ENCODE results near the gene ZZZ3. TPM values are rescaled to one million over a fixed set of nuclear protein-coding genes. Genes with fewer than 3 reads are reported as not detected.

The ZZZ3 gene
- total RNA-seq, 4 donors from 2014 or later = 49.6 to 73.5 (median 52.2) TPM

- Histone ChIP-seq H3K9me3 (no peaks in the 10 kb centered on the region), H3K4me3 (peak overlapping the region in 1 of 4 donors; percentile 28), H3K4me1 (peaks cover 0 to 14% (median 4%) of the 10 kb centered on the region in 4 donors), H3K36me3 (peaks cover 0 to 32% (median 0%) of the 10 kb centered on the region in 3 donors), H3K27me3 (no peaks in the 10 kb centered on the region), H3K27ac (no peak overlapping the region)
- DNase-seq (ENCODE audit: low spot score in 2 of 2) = no peak
- TF ChIP-seq EP300 (IDR thresholded peaks at IDR 0.05) (no peak), CTCF (IDR thresholded peaks at IDR 0.05) (peak in 2 of 5 experiments; percentile 23 to 32)
- 35 to 49% methylated on average over 11 to 12 of the region's 21 CpGs for WGBS, 2 donors
These were observed 5.1 kb upstream of the ZZZ3 start for GRCh38 chr1:77687519-77687906.

- 91 to 92% methylated on average over 21 to 31 of the region's 33 CpGs for WGBS, 2 donors
- no peak for DNase-seq (ENCODE audit: low spot score in 2 of 2)
- no peak overlapping the region for H3K4me3 ChIP-seq
- H3K36me3 ChIP-seq = peaks cover 0 to 26% (median 0%) of the 10 kb centered on the region in 3 donors
- no peaks in the 10 kb centered on the region for H3K27me3 ChIP-seq
- H3K9me3 ChIP-seq = no peaks in the 10 kb centered on the region
- no peak for TF ChIP-seq POLR2A (IDR thresholded peaks at IDR 0.05)
- no peak for TF ChIP-seq EP300 (IDR thresholded peaks at IDR 0.05)
- TF ChIP-seq CTCF (IDR thresholded peaks at IDR 0.05) = no peak
- no peak overlapping the region for H3K27ac ChIP-seq
- H3K4me1 ChIP-seq = peaks cover 0 to 14% (median 4%) of the 10 kb centered on the region in 4 donors
These were observed 4.5 kb upstream of the ZZZ3 start for GRCh38 chr1:77686796-77687518.

- H3K9me3 ChIP-seq = no peaks in the 10 kb centered on the region
- H3K4me3 ChIP-seq = peak overlapping the region; percentile 75 to 86 (median 82)
- H3K27me3 ChIP-seq = no peaks in the 10 kb centered on the region
- peak; percentile 78 for DNase-seq (ENCODE audit: low spot score in 2 of 2)
- peaks cover 0 to 42% (median 13%) of the 10 kb centered on the region in 4 donors for H3K4me1 ChIP-seq
- H3K36me3 ChIP-seq = no peaks in the 10 kb centered on the region
- TF ChIP-seq CTCF (IDR thresholded peaks at IDR 0.05) (peak; percentile 89 to 99 (median 98)), EP300 (IDR thresholded peaks at IDR 0.05) (peak in 1 of 2 donors; percentile 43), POLR2A (IDR thresholded peaks at IDR 0.05) (peak; percentile 16 to 37)
- peak overlapping the region; percentile 88 to 97 (median 92) for H3K27ac ChIP-seq
- 1% methylated on average over 14 to 40 of the region's 72 CpGs for WGBS, 2 donors
These were observed 996 bp upstream of the ZZZ3 start for GRCh38 chr1:77683160-77684148.

GRCh38 chr1:77680173-77680572, 2.3 kb downstream of the ZZZ3 start:
- 65 to 74% methylated on average over 2 of the region's 2 CpGs for WGBS, 2 donors
- no peak for DNase-seq (ENCODE audit: low spot score in 2 of 2)
- no peaks in the 10 kb centered on the region for H3K27me3 ChIP-seq
- TF ChIP-seq POLR2A (IDR thresholded peaks at IDR 0.05) (no peak), CTCF (IDR thresholded peaks at IDR 0.05) (no peak), EP300 (IDR thresholded peaks at IDR 0.05) (no peak)
- H3K27ac ChIP-seq = no peak overlapping the region
- peaks cover 0 to 64% (median 16%) of the 10 kb centered on the region in 4 donors for H3K4me1 ChIP-seq
- no peak overlapping the region for H3K4me3 ChIP-seq
- no peaks in the 10 kb centered on the region for H3K36me3 ChIP-seq
- no peaks in the 10 kb centered on the region for H3K9me3 ChIP-seq

All from tibial nerve (tissue), 4 donors.